ENCODE results near the gene UTP20.

GRCh38 chr12:101277443-101277842, 2.5 kb upstream of the UTP20 start:
- TF ChIP-seq CTCF (IDR thresholded peaks at IDR 0.05) (no peak), EZH2 (IDR thresholded peaks at IDR 0.05; ENCODE audit: borderline replicate concordance, insufficient read depth, low read depth, low read length, poor library complexity, severe bottlenecking) (no peak)
